H1 (cell line): ENCODE results near the gene ZNFX1. TPM values are rescaled to one million over a fixed set of nuclear protein-coding genes. Genes with fewer than 3 reads are reported as not detected.

Source experiments
- BCL11A ChIP-seq, 2 experiments: IDR thresholded peaks; one replicate each; pipeline ENCODE4 v1.6.1; 2011; ENCODE audit warnings: low read depth in 2 of 2, low read length in 2 of 2, mild to moderate bottlenecking in 2 of 2
- KDM4A ChIP-seq: IDR thresholded peaks from one replicate; pipeline ENCODE4 v1.7.1; 2012; ENCODE audit warnings: low read depth, mild to moderate bottlenecking, moderate library complexity, low read length, inconsistent platforms; ENCODE audit not compliant: severe bottlenecking
- POLR2AphosphoS5 ChIP-seq: IDR thresholded peaks from 2 replicates; pipeline ENCODE4 v1.6.1; 2011; ENCODE audit warnings: low read depth, low read length
- RXRA ChIP-seq: IDR thresholded peaks from 2 replicates; pipeline ENCODE4 v1.6.1; 2011; ENCODE audit warnings: low read depth, mild to moderate bottlenecking, low read length, moderate library complexity; ENCODE audit not compliant: insufficient read depth
- SRF ChIP-seq: IDR thresholded peaks from 2 replicates; pipeline ENCODE4 v1.6.1; 2011; ENCODE audit warnings: mild to moderate bottlenecking, low read depth, low read length, moderate library complexity
- TAF7 ChIP-seq: optimal IDR thresholded peaks from 2 replicates; pipeline ENCODE3; 2011; ENCODE audit warnings: low read depth, mild to moderate bottlenecking, inconsistent platforms, low read length, moderate library complexity, borderline replicate concordance
- polyA plus RNA-seq, 7 experiments: library from polyadenylated mRNA; depleted of rRNA in 3 of 7; stranded (reverse) in 5 of 7; unstranded in 2 of 7; fragments of >200 nt in 5 of 7; fragments of 200-250 nt in 2 of 7; gene quantifications; 1 replicate in 5 of 7; 2 replicates in 1 of 7; 4 replicates in 1 of 7; pipeline versions ENCODE4 v1.2.1 to v1.2.3, GENCODE V29; 2011 to 2013; ENCODE audit warnings: missing spikeins in 2 of 7, mixed read lengths in 2 of 7
- total RNA-seq: library from RNA; stranded (reverse); fragmentation: NEBNext Ultra II Directional; extraction: Animal tissue kit (Norgen Biotek cat#: 25700); gene quantifications from 2 replicates; pipeline ENCODE4 v1.2.1, GENCODE V29; 2021
- TF ChIP-seq, protein P1 (sequence below): fragments of 300-600 bp; sonication (generic); IDR thresholded peaks from 2 replicates; pipeline ENCODE4 v1.7.1; 2012; ENCODE audit warnings: low read length, moderate library complexity, mild to moderate bottlenecking, inconsistent platforms; ENCODE audit not compliant: insufficient replicate concordance
- TF ChIP-seq, protein P2 (sequence below): IDR thresholded peaks from 2 replicates; pipeline ENCODE4 v1.6.1; 2012; ENCODE audit warnings: low read length, inconsistent platforms
- TF ChIP-seq, protein P3 (sequence below): IDR thresholded peaks from 2 replicates; pipeline ENCODE4 v1.6.1; 2012; ENCODE audit warnings: inconsistent platforms

Gene ZNFX1
- total and polyA plus RNA-seq, 2 of the 8 experiments (the other 6 are each of a cell fraction or from before 2014, with no cell fraction given) = 3.1 to 11.3 TPM

DNA sequence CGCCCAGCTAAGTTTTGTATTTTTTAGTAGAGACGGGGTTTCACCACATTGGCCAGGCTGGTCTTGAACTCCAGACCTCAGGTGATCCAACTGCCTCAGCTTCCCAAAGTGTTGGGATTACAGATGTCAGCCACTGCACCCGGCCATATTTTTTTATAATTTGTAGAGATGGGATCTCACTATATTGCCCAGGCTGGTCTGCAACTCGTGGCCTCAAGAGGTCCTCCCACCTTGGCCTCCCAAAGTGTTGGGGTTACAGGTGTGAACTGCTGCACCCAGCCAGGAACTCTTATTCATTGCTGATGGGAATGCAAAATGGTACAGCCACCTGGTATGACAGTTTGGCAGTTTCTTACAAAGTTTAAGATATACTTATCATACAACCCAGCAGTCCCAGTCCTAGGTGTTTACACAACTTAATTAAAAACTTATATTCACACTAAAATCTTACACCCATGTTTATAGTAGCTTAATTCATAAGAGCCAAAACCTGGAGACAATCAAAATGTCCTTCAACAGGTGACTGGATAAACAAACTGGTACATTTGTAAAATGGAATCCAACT lies 78.0 kb downstream of the ZNFX1 start (continued):
- TF ChIP-seq, protein P1, sequence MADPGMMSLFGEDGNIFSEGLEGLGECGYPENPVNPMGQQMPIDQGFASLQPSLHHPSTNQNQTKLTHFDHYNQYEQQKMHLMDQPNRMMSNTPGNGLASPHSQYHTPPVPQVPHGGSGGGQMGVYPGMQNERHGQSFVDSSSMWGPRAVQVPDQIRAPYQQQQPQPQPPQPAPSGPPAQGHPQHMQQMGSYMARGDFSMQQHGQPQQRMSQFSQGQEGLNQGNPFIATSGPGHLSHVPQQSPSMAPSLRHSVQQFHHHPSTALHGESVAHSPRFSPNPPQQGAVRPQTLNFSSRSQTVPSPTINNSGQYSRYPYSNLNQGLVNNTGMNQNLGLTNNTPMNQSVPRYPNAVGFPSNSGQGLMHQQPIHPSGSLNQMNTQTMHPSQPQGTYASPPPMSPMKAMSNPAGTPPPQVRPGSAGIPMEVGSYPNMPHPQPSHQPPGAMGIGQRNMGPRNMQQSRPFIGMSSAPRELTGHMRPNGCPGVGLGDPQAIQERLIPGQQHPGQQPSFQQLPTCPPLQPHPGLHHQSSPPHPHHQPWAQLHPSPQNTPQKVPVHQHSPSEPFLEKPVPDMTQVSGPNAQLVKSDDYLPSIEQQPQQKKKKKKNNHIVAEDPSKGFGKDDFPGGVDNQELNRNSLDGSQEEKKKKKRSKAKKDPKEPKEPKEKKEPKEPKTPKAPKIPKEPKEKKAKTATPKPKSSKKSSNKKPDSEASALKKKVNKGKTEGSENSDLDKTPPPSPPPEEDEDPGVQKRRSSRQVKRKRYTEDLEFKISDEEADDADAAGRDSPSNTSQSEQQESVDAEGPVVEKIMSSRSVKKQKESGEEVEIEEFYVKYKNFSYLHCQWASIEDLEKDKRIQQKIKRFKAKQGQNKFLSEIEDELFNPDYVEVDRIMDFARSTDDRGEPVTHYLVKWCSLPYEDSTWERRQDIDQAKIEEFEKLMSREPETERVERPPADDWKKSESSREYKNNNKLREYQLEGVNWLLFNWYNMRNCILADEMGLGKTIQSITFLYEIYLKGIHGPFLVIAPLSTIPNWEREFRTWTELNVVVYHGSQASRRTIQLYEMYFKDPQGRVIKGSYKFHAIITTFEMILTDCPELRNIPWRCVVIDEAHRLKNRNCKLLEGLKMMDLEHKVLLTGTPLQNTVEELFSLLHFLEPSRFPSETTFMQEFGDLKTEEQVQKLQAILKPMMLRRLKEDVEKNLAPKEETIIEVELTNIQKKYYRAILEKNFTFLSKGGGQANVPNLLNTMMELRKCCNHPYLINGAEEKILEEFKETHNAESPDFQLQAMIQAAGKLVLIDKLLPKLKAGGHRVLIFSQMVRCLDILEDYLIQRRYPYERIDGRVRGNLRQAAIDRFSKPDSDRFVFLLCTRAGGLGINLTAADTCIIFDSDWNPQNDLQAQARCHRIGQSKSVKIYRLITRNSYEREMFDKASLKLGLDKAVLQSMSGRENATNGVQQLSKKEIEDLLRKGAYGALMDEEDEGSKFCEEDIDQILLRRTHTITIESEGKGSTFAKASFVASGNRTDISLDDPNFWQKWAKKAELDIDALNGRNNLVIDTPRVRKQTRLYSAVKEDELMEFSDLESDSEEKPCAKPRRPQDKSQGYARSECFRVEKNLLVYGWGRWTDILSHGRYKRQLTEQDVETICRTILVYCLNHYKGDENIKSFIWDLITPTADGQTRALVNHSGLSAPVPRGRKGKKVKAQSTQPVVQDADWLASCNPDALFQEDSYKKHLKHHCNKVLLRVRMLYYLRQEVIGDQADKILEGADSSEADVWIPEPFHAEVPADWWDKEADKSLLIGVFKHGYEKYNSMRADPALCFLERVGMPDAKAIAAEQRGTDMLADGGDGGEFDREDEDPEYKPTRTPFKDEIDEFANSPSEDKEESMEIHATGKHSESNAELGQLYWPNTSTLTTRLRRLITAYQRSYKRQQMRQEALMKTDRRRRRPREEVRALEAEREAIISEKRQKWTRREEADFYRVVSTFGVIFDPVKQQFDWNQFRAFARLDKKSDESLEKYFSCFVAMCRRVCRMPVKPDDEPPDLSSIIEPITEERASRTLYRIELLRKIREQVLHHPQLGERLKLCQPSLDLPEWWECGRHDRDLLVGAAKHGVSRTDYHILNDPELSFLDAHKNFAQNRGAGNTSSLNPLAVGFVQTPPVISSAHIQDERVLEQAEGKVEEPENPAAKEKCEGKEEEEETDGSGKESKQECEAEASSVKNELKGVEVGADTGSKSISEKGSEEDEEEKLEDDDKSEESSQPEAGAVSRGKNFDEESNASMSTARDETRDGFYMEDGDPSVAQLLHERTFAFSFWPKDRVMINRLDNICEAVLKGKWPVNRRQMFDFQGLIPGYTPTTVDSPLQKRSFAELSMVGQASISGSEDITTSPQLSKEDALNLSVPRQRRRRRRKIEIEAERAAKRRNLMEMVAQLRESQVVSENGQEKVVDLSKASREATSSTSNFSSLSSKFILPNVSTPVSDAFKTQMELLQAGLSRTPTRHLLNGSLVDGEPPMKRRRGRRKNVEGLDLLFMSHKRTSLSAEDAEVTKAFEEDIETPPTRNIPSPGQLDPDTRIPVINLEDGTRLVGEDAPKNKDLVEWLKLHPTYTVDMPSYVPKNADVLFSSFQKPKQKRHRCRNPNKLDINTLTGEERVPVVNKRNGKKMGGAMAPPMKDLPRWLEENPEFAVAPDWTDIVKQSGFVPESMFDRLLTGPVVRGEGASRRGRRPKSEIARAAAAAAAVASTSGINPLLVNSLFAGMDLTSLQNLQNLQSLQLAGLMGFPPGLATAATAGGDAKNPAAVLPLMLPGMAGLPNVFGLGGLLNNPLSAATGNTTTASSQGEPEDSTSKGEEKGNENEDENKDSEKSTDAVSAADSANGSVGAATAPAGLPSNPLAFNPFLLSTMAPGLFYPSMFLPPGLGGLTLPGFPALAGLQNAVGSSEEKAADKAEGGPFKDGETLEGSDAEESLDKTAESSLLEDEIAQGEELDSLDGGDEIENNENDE = no peak
- TF ChIP-seq SRF (no peak), KDM4A (no peak), TAF7 (no peak), RXRA (no peak), BCL11A (IDR thresholded peaks at IDR 0.05; ENCODE audit: low read depth in 2 of 2, low read length in 2 of 2) (no peak), POLR2AphosphoS5 (no peak)
- TF ChIP-seq, protein P2, sequence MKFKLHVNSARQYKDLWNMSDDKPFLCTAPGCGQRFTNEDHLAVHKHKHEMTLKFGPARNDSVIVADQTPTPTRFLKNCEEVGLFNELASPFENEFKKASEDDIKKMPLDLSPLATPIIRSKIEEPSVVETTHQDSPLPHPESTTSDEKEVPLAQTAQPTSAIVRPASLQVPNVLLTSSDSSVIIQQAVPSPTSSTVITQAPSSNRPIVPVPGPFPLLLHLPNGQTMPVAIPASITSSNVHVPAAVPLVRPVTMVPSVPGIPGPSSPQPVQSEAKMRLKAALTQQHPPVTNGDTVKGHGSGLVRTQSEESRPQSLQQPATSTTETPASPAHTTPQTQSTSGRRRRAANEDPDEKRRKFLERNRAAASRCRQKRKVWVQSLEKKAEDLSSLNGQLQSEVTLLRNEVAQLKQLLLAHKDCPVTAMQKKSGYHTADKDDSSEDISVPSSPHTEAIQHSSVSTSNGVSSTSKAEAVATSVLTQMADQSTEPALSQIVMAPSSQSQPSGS = no peak
- TF ChIP-seq, protein P3, sequence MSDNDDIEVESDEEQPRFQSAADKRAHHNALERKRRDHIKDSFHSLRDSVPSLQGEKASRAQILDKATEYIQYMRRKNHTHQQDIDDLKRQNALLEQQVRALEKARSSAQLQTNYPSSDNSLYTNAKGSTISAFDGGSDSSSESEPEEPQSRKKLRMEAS = no peak
